Activated naive CD4-positive, alpha-beta T cell treated with anti-CD3 and anti-CD28 coated beads, Interleukin-2, amount 10 ng/mL, durations not matched to agents 5 hours and 36 hours (primary cell): ENCODE measurements around the gene RPS6KA1. TPM values are rescaled to one million over a fixed set of nuclear protein-coding genes. Genes with fewer than 3 reads are reported as not detected.

ENCODE experiments used
- microRNA-seq: library from miRNA; unstranded; fragments of <30 nt; microRNA quantifications from one replicate; pipeline ENCODE4 v1.2.0, GENCODE V29; 2022; ENCODE audit warnings: borderline microRNAs expressed, borderline replicate concordance
- total RNA-seq, 2 experiments: library from RNA; stranded (reverse); gene quantifications; one replicate each; pipeline ENCODE4 v1.2.3, GENCODE V29; 2021

Gene RPS6KA1
- 100 to 1,000 TPM; 184 to 190 TPM for total RNA-seq

DNA sequence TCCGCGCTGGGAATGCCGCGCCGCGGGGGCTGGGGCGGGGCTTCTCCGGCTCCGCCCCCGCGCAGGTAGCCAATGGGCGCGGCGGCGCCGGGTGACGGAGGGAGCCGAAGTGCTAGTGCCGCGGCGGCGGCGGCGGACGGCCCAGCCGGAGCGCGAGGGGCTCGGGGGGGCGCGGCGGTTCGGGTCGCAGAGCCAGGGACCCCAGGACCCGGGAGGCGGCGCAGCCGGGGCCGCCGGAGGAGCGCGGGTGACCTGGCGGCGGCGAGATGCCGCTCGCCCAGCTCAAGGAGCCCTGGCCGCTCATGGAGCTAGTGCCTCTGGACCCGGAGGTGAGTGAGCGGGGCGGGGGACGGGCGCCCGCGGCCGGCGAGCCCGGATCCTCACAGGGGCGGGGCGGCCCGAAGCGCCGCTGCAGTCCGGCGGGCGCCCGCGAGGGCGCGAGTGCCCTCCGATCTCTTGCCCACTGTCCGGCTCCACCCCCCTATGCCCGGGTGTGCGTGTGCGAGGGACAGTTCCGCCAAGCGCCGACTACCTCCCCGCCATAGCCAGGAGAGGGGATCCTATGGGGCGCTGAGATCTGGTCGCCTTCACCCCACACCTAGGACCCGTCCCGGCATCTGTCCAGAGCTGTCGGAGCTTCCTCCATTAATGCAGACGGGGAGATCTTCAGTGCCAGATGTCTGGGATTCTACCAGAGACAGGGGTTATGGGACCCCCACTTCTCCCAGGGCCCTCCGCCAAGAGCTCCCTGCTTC lies at the start of gene RPS6KA1:
TSS of gene RPS6KA1 (plus strand) at position 107 of the 755 bp plus-strand sequence. CDS start at position 267, 160 bp downstream.

Small RNAs within 50 kb of the gene (microRNA-seq; reads per million reads assigned to microRNA genes)
- 10.6 reads per million, percentile 42 among the genes with 10 or more reads in this experiment for gene MIR1976

Other genes starting within 250 kb of the RPS6KA1 start
- gene SH3BGRL3, start 249.7 kb upstream of the RPS6KA1 start, total RNA-seq: 100 to 1,000 TPM; 481 to 496 TPM
- 10 to 100 TPM; 37.0 to 39.0 TPM for gene UBXN11, start 223.1 kb upstream of the RPS6KA1 start, total RNA-seq
- 1,000 to 10,000 TPM; 1,759 to 1,791 TPM for gene CD52, start 211.8 kb upstream of the RPS6KA1 start, total RNA-seq
- gene CRYBG2, start 175.6 kb upstream of the RPS6KA1 start, total RNA-seq: 1 to 10 TPM in 1 of 2 experiments, under 1 TPM in 1; 0.87 to 1.4 TPM
- under 1 TPM in 1 of 2 experiments, not detected in 1; 0.31 TPM for gene ZNF683, start 157.0 kb upstream of the RPS6KA1 start, total RNA-seq
- not detected for gene LIN28A, start 118.9 kb upstream of the RPS6KA1 start, total RNA-seq
- gene DHDDS, start 97.4 kb upstream of the RPS6KA1 start, total RNA-seq: 10 to 100 TPM; 47.8 to 51.1 TPM
- 100 to 1,000 TPM; 915 to 928 TPM for gene HMGN2, start 57.3 kb upstream of the RPS6KA1 start, total RNA-seq
- 100 to 1,000 TPM; 113 to 122 TPM for gene ARID1A, start 166.3 kb downstream of the RPS6KA1 start, total RNA-seq